HG02981 (cell line): ENCODE data around the gene HSFX3.
A peak's percentile ranks its signal among the peaks of the same experiment; 100 is the strongest.
"Not testable (repeated sequence)": the region's sequence is repeated elsewhere in the genome, so short reads cannot be mapped to it uniquely, and the experiment has no call there.

Experiments used
- ATAC-seq: cut with Tn5 transposase; IDR thresholded peaks from one replicate; pipeline ENCODE4 v1.9.1; 2021; ENCODE audit warnings: mild to moderate bottlenecking, moderate library complexity; ENCODE audit not compliant: unreplicated experiment

The HSFX3 gene

DNA sequence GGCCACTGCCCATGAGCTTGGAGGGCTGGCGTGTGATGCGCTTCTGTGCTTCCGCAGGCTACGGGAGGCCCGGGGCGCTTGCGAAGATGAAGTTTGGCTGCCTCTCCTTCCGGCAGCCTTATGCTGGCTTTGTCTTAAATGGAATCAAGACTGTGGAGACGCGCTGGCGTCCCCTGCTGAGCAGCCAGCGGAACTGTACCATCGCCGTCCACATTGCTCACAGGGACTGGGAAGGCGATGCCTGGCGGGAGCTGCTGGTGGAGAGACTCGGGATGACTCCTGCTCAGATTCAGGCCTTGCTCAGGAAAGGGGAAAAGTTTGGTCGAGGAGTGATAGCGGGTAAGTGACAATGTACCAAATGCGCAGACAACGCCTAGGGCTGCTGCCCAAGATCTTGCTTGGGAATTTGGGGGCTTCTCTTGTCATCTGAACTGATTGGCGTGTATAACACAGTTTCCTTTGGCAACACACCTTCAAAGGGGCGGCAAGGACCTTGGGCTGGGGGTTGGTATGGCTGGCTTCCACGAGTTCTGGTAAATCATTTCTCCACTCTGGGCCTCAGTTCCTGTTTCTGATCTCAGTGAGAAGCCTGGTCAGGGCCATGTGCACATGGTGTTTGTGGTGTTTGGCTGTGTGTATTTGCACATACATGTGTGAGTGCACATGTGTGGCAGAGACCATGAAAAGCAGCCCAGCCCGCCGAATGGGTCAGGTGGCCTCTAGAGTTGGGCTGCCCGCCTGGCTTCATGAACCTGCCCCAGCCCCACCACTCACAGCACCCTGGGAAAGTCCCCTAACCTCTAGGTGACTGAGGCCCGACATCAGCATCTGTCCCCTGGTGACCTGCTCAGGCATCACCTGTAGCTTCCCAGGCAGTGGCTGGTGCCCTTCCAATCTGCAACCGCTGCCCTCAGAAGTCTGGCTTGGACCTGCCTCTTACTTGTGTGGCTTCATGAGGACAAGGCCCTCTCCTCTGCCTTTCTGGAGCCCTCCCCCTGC, 3.9 kb downstream of the HSFX3 start:
- ATAC-seq = peak; percentile 69

DNA sequence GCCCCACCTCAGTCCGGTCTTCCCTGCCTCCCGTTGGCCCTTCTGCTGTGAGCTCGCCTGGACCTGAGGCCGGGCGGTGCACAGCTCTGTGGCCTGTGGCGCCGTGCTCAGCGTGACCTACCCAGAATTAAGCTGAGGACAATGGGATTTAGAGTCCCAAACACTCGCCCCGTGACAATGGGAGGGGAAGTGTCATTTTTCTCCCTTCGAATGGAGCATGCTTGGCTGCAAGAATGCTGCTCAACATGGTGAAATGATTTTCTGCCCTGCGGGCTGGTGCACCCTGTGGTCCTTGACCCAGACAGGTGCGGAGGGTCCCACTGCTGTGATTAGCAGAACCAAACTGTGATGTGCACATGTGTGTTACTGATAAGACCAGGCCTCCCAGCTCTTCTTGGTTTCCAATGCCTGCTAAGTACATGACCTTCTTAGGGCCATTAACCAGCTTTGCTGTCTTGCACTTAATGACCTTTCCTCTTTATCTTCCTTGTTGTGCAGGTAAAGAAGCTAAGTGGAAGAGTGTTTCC, 8.1 kb downstream of the HSFX3 start:
- no peak for ATAC-seq

DNA sequence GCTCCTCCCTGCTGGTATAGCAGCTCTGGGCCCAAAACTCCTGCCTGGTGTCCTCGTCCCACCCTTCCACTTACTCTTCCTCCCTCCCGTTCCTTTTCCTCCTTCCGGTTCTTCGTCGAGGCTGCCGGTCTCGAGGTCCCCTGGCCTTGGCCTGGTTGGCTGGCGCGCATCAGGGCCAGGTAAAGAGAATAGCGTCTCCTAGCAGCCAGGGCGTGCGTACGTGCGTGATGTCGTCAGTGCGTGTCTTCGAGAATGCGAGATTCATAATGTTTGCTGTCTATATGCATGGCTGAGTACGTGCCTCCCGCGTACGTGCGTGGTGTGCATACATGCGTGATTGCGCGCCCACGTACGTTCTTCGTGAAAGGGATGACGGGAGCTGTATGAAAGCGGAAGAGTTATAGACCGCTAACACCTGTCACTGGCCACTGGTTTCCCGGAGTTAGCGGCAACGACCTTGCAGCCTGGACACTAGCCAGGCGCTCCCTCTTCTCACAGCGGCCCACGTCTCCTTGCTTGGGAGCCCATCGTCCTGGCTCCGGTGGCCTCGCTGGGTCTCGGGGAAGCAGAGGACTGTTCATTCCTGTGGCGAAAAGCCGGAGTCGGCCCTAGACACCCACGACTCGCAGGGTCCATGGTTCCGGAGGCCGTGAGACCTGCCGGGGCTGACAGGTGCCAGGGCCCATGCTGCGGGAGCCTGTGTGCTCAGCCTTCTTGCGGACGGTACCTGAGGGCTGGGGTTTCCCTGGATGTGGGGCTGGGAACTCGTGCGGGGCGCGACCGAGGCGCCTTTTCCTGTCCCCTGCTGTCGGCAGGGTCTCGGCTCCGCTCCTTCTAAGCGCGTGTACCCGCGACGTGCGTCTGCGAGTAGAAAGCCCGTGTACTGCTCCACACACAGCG, 8.9 kb downstream of the HSFX3 start, which contains the start of gene EOLA1:
TSS of gene EOLA1 (plus strand) at position 392 of the 900 bp plus-strand sequence. CDS start 4,619 bp downstream, outside the sequence.
- peak; percentile 66 for ATAC-seq

DNA sequence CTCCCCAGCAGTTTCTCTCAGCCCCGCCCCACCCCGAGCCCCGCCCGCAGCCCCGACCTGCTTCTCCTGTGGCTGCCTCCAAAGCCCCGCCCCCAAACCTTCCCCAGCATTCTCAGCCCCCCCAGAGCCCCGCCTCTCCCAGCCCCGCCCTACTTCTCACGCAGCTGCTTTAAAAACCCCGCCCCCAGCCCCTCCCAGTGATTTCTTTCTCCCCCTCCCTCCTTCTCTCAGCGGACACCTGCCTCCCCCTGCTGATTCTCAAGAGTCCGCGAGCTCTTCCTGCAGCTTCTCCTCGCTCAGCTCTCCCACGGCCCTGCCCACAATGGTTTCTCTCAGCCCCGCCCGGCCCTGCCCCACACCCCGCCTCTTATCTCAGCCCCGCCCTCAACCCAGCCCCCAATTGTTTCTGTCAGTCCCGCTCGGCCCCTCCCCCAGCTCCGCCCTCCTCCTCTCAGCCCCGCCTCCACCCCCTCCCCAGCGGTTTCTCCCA, 9.5 kb downstream of the HSFX3 start:
- peak; percentile 24 for ATAC-seq

DNA sequence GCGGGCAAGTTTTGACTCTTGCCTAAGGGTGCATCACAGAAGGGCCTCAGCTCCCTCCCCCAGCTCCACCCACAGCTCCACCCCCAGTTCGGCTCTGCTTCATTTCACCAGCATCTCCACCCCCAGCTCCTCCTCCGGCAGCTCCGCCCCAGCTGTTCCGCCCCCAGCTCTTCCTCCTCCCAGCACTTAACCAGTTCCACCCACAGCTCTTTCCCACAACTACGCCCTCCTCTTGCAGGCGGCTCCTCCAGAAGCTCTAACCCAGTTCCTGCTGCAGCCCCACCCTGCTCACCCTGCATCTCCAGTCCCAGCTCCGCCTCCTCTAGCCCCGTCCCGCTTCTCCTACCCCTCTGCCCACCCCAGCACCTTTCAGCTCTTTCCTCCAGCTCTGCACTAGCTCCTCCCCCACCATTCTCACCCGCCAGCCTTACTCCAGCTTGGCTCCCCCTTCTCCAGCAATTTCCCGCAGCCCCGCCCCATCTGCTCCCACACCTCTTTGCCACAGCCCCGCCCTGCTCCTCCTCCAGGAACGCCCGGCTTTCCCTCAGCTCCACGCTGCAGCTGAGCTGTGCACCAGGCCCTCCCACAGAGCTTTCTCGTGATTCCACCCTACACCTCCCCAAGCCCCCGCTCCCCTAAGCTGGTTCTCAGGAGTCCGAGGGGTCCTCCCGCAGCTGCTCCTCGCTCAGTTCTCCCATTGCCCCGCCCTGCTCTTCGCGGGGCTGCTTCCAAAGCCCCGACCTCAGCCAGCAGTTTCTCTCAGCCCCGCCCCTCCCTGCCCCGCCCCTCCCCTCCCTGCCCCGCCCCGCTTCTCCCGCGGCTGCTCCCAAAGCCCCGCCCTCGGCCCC, 10.2 kb downstream of the HSFX3 start:
- ATAC-seq = peak; percentile 43

DNA sequence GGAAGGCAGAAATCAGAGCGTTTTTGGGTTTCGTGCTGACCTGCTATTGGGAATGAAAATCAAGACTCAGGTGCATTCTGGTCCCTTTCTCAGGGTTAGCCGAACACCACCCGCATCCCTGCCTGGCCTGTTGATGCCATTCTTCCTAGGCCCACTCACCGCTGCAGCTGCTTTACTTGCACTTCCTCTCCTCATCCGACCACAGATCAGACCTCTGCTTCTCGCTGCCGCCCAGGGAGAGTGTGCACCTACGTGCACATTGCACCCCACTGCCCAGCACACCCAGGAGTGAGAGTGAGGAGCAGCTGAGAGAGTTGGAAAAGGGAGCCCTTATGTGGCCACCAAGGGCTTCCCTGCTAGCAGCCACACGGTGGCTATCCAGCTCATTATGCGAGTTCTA, 12.2 kb downstream of the HSFX3 start:
- ATAC-seq = not testable (repeated sequence)

DNA sequence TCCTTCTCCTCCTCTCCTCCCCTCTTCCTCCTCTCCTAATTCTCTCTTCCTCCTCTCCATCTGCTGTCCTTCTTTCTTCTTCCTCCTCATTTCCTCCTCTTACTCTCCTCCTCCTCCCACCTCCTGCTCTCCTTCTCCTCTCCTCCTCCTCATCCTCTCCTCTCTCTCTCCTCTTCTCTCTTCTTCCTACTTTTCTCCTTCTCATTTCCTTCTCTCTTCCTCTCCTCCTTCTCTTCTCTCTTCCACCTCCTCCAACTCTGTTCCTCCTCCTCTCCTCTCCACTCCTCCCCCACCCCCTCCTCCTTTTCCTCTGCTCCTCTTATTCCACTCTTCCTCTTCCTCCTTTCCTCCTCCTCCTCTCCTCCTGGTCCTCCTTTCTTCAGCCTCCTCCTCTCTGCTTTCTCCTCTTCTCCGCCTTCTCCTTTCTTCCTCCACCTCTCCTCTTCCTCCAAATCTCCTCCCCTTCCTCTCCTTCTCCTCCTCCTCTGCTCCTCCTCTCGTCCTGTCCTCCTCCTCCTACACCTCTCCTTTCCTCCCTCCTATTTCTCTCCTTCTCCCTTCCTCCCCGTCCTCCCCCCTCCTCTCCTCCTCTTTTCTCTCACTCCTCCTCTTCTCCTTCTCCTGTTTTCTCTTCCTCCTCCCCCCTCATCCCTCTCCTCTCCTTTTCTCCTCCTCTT, 14.7 kb downstream of the HSFX3 start:
- not testable (repeated sequence) for ATAC-seq

DNA sequence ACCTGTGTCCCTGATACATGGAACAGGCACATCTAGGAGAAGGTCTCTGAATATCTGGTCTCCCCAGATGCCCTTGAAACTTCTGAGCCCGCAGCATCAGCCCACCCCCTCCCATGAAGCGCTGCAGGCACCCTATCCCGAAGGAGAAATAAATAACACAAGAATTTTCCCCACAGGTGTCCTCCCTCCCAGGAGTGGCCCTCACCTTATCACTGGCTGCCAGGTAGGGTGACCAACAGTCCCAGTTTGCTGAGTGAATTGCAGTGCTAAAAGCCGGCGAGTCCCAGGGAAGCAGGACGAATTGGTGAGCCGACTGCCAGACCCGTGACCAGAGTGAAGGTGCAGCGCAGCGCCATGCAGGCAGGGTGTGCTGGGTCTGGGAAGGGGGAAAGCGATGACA, 15.7 kb downstream of the HSFX3 start:
- not testable (repeated sequence) for ATAC-seq

DNA sequence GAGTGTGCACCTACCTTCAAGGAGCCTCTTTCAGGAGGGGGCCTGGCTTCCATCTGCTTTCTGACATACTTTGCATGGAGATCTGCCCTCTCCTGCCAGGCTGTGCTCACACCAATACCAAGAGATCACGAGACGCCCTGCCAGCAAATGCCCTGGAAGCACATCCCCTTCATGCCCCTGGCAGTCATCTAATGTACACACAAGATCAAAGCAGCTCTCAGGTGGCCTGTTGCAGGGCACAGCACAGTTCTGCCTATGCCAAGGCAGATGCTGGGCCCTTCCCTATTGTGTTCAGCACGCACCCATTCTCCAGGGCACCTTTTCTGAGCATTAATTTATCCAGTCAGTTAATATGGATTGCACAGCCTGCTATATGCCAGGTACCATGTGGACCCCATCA, 16.9 kb downstream of the HSFX3 start:
- not testable (repeated sequence) for ATAC-seq

DNA sequence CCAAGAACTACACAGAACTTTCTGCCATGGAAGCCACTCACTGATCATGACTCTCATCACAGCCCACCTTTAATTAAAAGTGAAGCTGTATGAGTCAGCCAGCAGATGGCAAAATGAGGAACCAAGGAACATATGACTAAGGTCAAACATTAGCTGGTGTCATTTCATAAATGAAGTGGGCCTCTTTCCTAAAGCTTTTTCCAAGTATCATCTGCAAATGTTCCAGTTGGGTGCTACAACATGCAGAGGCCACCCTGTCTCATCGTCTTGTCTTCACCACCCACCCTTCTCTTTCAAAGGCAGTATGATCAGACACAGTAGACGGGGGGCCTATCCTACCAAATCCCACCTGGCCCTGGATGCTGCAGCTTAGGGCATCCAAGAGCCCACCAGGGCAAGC, 18.1 kb downstream of the HSFX3 start:
- peak; percentile 82 for ATAC-seq

DNA sequence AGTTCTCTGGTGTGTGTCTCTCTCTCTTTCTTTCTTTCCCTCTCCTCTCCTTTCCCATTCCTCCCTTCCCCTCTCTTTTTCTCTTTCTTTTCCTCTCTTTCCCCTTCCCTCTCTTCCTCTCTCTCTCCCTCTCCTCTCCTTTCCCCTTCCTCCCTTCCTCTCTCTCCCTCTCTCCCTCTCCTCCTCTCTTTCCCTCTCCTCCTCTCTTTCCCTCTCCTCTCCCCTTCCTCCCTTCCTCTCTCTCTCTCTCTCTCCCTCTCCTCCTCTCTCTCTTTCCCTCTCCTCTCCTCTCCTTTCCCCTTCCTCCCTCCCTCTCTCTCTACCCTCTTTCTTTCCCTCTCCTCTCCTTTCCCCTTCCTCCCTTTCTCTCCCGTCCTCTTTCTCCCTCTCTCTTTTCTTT, 21.3 kb downstream of the HSFX3 start:
- no peak for ATAC-seq

DNA sequence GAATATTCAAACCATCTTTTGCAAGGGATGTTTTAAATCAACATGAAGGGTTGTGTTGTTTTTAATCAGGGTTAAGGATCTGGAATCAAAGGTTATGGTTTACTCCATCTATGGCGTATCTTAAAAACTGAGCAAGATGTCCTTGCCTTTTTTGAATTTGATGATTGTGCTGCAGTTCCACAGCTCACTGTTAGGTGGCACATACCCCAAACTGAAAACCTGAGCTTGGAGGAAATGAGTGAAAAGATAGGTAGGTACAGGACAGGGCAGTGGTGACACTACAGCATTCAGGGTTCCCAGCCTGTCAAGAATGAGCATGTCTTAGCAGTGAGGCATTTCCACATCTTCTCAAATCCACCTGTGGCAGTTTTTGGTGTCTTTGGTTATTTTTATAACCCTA, 22.0 kb downstream of the HSFX3 start:
- no peak for ATAC-seq

DNA sequence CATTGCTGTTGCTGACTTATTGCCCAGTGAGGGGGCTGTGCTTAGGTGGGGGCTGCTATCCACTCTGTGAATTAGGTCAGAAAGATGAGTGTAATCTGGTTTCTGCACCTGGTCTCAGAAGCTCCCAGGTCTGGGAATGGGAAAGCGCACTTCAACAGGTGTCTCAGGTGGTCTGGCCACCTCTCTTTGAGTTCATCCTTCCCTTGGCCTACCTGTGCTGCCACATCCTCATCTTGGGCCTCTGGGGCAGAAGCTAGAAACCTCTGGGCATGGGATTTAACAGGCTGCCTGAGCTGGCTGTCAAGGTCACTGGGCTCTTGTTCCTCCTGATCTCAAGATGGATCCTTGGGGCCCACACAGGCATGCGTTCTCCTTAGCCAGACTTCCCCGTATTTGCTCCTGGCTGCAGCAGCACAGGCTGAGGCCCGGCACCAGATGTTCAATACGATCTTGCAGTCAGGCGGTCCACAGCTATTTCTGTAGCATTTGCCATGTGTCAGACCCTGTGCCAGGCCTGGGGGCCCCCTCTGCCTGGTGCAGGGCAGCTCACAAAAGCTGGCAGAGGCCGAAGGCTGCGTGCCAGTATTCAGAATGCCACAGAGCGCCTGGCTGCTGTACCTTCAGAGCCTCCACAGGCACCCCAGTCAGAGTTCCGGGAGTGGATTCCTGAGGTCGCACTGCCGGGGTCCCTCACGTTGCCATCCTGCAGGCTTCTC, 23.2 kb downstream of the HSFX3 start:
- not testable (repeated sequence) for ATAC-seq

DNA sequence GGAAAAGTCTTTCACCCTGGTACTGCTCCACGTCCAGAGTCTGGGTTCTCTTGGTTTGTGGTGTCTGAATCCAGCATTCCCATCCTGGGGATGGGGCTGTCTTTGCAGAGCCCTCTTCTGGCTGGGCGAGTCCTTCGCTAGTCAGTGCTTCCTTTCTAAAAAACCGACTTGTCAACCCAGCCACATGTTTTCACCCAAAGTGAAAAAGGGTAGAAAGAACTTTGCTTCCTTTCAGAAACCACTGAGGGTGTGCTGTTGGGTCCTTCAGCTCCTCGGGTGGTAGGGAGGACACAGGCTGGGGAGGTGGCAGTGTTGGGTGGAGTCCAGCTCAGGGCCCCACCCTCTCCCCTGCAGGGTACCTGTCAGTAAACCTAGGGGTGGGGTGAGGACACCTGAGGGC, 23.8 kb downstream of the HSFX3 start:
- ATAC-seq = peak; percentile 30

DNA sequence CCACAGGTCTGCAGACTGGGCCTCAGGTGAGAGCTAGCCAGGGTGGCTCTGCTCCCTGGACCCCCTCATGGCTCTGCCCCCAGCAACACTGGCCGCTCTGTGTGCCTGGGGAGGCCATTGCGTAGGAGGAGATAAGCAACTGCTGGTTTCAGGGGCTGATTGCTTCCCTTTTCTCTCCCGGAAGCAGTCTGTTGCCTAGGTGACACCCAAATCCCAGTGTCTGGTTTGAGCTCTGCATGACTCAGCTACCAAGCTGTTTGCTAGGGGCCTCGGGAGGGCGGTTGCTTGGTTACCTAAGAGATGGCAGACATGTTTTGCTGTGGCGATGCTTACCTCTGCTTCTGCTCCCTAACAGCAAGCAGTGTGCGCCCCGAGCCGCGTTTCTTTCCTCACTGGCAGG, 24.3 kb downstream of the HSFX3 start:
- ATAC-seq = peak; percentile 93

DNA sequence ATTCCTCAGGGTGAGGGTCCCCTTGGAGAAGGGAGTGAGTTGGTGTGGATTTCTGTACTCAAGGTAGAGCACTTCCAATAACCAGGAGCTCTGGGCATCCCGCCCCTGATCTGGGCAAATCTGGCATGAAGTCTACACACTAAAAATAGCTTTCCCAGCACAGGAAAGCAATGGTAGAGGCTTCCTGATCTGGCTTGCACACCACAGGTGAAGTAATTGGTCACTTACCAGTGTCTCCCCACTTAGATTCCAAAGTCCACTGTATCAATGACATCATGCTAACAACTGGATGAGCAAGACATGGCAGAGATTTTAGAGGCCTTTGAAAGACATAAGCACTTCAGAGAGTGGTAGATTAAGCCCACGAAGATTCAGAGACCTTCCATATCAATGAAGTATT, 26.8 kb downstream of the HSFX3 start:
- ATAC-seq = no peak

DNA sequence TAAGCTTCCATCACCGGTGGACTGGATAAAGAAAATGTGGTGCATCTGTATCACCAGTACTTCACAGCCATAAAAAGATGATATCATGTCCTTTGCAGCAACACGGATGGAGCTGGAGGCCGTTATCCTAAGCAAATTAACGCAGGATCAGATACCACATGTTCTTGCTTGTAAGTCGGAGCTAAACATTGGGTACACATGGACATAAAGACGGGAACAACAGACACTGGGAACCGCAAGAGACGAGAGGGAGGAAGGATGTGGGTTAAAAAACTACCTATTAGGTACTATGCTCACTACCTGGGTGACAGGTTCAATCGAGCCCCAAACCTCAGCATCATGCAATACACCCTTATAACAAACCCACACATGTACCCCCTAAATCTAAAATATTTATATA, 28.3 kb downstream of the HSFX3 start:
- no peak for ATAC-seq

DNA sequence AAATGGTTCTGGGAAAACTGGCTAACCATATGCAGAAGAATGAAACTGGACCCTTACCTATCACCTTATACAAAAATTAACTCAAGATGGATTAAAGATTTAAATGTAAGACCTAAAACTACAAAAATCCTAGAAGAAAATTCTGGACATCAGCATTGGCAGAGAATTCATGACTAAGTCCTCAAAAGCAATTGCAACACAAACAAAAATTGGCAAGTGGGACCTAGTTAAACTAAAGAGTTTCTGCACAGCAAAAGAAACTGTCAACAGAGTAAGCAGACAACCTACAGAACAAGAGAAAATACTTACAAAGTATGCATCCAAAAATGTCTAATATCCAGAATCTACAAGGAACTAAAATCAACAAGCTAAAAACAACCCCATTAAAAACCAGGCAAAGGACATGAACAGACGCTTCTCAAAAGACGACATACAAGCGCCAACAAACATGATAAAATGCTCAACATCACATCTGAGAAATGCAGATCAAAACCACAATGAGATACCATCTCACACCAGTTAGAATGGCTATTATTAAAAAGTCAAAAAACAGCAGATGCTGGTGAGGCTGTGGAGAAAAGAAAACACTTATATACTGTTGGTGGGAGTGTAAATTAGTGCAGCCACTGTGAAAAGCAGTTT, 29.0 kb downstream of the HSFX3 start:
- not testable (repeated sequence) for ATAC-seq
